Measurements from ENCODE around the gene NUP85. TPM values are rescaled to one million over a fixed set of nuclear protein-coding genes. Genes with fewer than 3 reads are reported as not detected.

NUP85 gene
- total RNA-seq, 1 donor, result 41.5 TPM

- no peak for DNase-seq (ENCODE audit: low read depth)
- H3K4me3 ChIP-seq (ENCODE audit: low read depth, low read length), result no peak overlapping the region
- TF ChIP-seq CTCF (IDR thresholded peaks at IDR 0.05; ENCODE audit: insufficient read depth, low read length), result no peak
These were observed 31.9 kb downstream of the NUP85 start for GRCh38 chr17:75237100-75238014.

GRCh38 chr17:75238020-75238580 is 32.6 kb downstream of the NUP85 start:
- DNase-seq (ENCODE audit: low read depth), result no peak
- no peak overlapping the region for H3K4me3 ChIP-seq (ENCODE audit: low read depth, low read length)
- TF ChIP-seq CTCF (IDR thresholded peaks at IDR 0.05; ENCODE audit: insufficient read depth, low read length), result no peak

DNA sequence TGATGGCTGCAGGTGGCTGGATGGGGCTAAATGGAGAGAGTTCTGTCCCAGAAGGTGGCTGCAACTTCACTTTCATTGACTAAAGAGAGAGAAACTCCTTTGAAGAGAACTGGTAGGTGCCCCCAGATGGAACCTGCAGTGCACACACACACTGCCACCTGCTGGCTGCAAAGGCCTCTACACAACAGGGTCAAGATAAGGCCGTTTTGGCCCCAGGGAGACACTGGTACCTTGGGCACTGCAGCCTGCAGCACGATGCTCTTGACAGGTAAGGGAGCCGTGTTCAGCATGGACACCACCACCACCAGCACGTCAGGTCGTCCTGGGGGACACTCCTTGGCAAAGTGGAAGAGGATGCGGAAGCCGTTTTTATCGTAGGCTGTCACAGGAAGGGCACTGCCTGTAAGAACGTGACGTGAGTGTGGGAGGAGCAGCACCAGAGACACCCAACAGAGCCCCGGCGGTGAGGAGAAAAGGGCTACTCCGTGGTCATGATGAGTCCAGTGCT is 33.3 kb downstream of the NUP85 start:
- peak; percentile 84 for TF ChIP-seq CTCF (IDR thresholded peaks at IDR 0.05; ENCODE audit: insufficient read depth, low read length)
- peak; percentile 64 for DNase-seq (ENCODE audit: low read depth)
- no peak overlapping the region for H3K4me3 ChIP-seq (ENCODE audit: low read depth, low read length)

- no peak for DNase-seq (ENCODE audit: low read depth)
- no peak overlapping the region for H3K4me3 ChIP-seq (ENCODE audit: low read depth, low read length)
- no peak for TF ChIP-seq CTCF (IDR thresholded peaks at IDR 0.05; ENCODE audit: insufficient read depth, low read length)
These were observed 33.7 kb downstream of the NUP85 start for GRCh38 chr17:75239214-75239613.

- H3K4me3 ChIP-seq (ENCODE audit: low read depth, low read length), result no peak overlapping the region
These were observed 34.4 kb downstream of the NUP85 start for GRCh38 chr17:75239778-75240393.

More at GRCh38 chr17:75239778-75240393, 34.4 kb downstream of the NUP85 start:
- TF ChIP-seq CTCF (IDR thresholded peaks at IDR 0.05; ENCODE audit: insufficient read depth, low read length), result no peak
- no peak for DNase-seq (ENCODE audit: low read depth)

Measured in fibroblast of the aortic adventitia (primary cell).